GM19467 (cell line): Measurements from ENCODE around the gene SYTL2.
A peak's percentile ranks its signal among the peaks of the same experiment; 100 is the strongest.
"Not testable (repeated sequence)": the region's sequence is repeated elsewhere in the genome, so short reads cannot be mapped to it uniquely, and the experiment has no call there.

Source experiments
- ATAC-seq: cut with Tn5 transposase; IDR thresholded peaks from one replicate; pipeline ENCODE4 v1.9.1; 2021; ENCODE audit warnings: mild to moderate bottlenecking, moderate library complexity; ENCODE audit not compliant: unreplicated experiment

Gene SYTL2

GRCh38 chr11:85663080-85663752 is 147.7 kb downstream of the SYTL2 start:
- ATAC-seq: no peak

- ATAC-seq: no peak
These were observed 148.8 kb downstream of the SYTL2 start for GRCh38 chr11:85661972-85662664.

DNA sequence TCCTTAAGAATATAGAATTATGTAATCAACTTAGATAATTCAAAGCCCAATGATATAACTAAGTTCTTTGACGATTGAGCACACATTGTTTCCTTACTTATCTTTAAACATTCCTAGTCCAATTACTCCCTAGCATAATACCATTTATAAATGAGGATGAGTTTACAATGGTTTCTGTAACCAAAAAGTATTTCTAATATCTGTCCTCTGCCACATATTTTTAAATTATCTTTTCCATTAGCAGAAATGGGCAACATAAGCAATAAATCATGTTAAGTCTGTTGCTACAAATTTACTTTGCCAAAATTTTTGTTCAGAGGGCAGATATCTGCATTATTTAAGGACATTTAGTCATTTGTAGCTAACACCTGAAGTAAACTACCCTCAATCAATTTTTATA is 152.8 kb downstream of the SYTL2 start:
- no peak for ATAC-seq

DNA sequence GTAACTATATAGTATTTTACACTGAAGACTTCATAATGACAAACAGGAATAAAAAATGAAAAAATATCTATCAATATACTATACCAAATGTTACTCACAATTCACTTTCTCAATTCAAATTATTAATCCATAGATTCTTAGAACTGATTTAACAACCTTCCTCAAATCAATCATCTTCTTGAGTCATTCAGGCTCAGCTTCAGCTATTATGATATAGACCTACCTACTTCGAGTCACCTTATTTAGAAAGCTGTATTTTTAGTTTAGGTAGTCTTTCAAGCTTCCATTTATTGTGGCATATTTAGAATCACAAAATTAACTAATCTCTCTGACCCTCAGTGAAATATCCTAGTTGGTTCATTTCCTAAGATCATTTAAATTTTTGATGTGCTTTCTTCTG is 154.2 kb downstream of the SYTL2 start:
- no peak for ATAC-seq

- not testable (repeated sequence) for ATAC-seq
These were observed 156.6 kb downstream of the SYTL2 start for GRCh38 chr11:85654343-85654742.

DNA sequence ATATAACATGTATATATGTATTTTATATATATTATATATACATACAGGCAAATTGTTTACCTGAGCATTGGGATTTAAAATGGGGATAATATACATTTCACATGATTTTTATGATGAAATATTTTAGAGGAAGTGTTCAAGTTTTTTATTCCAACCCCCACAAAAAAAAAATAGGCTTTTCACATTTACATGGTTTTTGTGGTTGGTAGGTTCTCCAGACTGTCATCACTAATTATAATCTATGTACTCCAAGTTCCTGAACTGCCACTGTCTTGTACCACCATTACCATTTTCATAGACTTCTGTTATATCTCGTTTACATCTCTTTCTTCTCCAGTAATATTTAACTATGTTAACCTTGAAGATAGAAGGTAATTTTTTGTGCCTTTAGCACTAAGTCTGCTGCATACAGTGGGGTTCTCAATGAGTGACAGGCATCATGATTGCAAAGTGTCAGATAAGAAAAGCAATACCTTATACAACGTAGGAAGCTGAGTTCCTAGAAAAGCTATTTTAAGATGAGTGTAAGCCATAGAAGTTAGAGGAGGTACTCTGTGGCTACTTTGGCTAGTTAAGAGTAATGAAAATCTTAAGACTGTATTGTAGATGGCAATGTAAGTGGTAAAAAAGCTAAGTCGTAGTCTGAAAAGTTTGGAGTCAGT is 158.0 kb downstream of the SYTL2 start:
- no peak for ATAC-seq

- no peak for ATAC-seq
These were observed 159.8 kb downstream of the SYTL2 start for GRCh38 chr11:85651118-85651517.

- ATAC-seq: peak; percentile 100
These were observed 163.2 kb downstream of the SYTL2 start, which contains the start of gene TMEM126A for GRCh38 chr11:85647604-85648299. Gene TMEM126A, plus strand, starts transcription at chr11:85647967. Its CDS starts 2,289 bp downstream, at chr11:85650256.

DNA sequence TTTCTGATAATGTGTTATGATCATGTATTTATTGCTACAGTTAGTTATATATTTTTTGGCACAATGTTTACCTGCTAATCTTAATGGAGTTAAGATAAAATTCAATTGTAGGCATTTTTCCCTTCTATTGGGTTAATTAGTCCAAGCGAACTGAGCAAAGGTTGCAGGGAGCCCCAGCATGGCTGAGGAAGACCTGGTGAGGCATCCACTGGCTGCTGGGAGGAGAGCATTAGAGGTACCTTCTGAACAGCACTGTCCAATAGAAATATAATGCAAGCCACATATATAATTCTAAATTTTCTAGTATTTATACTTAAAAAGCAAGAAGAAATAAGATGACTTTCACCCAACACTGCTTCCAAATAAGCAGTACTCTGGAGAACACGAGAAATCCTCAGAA is 163.9 kb downstream of the SYTL2 start:
- ATAC-seq: no peak
